Measurements from ENCODE around the gene IQCH. TPM values are rescaled to one million over a fixed set of nuclear protein-coding genes. Genes with fewer than 3 reads are reported as not detected.

Gene IQCH
- total RNA-seq, 4 donors from 2014 or later, result 0.66 to 3.0 (median 2.0) TPM

GRCh38 chr15:67551207-67551743, 296.7 kb downstream of the IQCH start:
- Histone ChIP-seq H3K9me3 (no peaks in the 10 kb centered on the region), H3K36me3 (peaks cover 0 to 43% (median 0%) of the 10 kb centered on the region in 3 donors), H3K4me1 (peaks cover 0 to 13% (median 4%) of the 10 kb centered on the region in 4 donors), H3K27ac (no peak overlapping the region), H3K4me3 (no peak overlapping the region), H3K27me3 (no peaks in the 10 kb centered on the region)
- TF ChIP-seq POLR2A (IDR thresholded peaks at IDR 0.05), result no peak
- TF ChIP-seq CTCF (IDR thresholded peaks at IDR 0.05), result no peak
- no peak for TF ChIP-seq EP300 (IDR thresholded peaks at IDR 0.05)
- DNase-seq (ENCODE audit: low spot score in 2 of 2), result no peak
- WGBS, 2 donors, result 90 to 95% methylated on average over 1 of the region's 1 CpG

Other genes with a start within 250 kb of the IQCH start
- 10 to 100 TPM; 36.3 to 68.6 (median 44.1) TPM for gene SMAD3, start 189.2 kb upstream of the IQCH start, total RNA-seq
- gene AAGAB, start 125 bp upstream of the IQCH start, total RNA-seq, result 10 to 100 TPM; 11.4 to 35.1 (median 18.0) TPM

All from tibial nerve (tissue), 4 donors.